IPS-11a (cell line): Measurements from ENCODE around the gene BOLA2B.
"Not testable (repeated sequence)": the region's sequence is repeated elsewhere in the genome, so short reads cannot be mapped to it uniquely, and the experiment has no call there.

Experiments used
- H3K4me3 ChIP-seq: one replicate; pipeline ENCODE4 v1.5.1; 2013; ENCODE audit warnings: low read depth, low read length, control low read depth

Gene BOLA2B

GRCh38 chr16:30184096-30184890, 9.2 kb downstream of the BOLA2B start:
- H3K4me3 ChIP-seq: no peak overlapping the region

- peak within 1 kb of the TSS; percentile 60 for H3K4me3 ChIP-seq
Observed at GRCh38 chr16:30183233-30184095, 10.0 kb downstream of the BOLA2B start, which contains the start of gene CORO1A. Gene CORO1A (plus strand): TSS chr16:30183602. CDS start chr16:30185210, 1,608 bp downstream.

GRCh38 chr16:30180741-30181140, 12.7 kb downstream of the BOLA2B start:
- H3K4me3 ChIP-seq: no peak overlapping the region

- H3K4me3 ChIP-seq: no peak overlapping the region
Observed at GRCh38 chr16:30179931-30180330, 13.5 kb downstream of the BOLA2B start.

GRCh38 chr16:30179195-30179594, 14.3 kb downstream of the BOLA2B start:
- no peak overlapping the region for H3K4me3 ChIP-seq

DNA sequence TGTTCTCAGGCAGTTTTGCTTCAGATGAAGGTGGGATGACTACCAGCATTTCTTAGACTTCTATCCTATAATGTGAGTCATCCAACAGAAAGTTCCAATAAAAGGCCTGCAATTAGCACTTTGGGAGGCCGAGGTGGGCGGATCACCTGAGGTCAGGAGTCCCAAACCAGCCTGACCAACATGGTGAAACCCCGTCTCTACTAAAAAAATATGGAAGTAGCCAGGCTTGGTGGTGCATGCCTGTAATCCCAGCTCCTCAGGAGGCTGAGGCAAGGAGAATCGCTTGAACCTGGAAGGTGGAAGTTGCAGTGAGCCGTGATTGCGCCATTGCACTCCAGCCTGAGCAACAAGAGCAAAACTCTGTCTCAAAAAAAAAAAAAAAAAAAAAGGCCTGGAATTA, 16.6 kb downstream of the BOLA2B start:
- not testable (repeated sequence) for H3K4me3 ChIP-seq

- H3K4me3 ChIP-seq: no peak overlapping the region
Observed at GRCh38 chr16:30173054-30173453, 20.4 kb downstream of the BOLA2B start.

- not testable (repeated sequence) for H3K4me3 ChIP-seq
Observed at GRCh38 chr16:30170145-30170544, 23.3 kb downstream of the BOLA2B start.

- not testable (repeated sequence) for H3K4me3 ChIP-seq
Observed at GRCh38 chr16:30169416-30169815, 24.1 kb downstream of the BOLA2B start.

GRCh38 chr16:30168746-30169145, 24.7 kb downstream of the BOLA2B start:
- not testable (repeated sequence) for H3K4me3 ChIP-seq

DNA sequence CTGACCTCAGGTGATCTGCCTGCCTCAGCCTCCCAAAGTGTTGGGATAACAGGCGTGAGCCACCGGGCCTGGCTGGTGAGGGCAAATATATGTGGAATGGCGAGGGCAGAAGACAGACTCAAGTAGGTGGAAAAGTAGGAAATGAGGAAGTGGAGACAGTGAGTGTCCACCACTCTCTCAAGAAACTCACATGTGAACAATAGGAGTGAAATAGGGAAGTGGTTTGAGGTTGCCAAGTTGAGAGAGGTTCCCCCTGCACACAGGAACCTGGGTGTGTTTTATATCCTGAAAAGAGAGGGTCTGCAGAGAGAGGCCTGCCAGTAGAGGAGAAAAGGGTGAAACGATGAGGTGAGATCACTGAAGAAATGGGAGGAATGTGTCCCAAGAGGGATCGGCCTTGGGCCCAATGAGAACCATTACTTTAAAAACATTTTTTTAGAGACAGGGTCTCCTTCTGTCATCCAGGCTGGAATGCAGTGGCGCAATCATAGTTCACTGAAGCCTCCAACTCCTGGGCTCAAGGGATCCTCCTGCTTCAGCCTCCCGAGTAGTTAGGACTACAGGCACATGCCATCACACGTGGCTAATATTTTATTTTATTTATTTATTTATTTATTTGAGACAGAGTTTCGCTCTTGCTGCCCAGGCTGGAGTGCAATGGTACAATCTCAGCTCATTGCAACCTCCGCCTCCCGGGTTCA, 27.1 kb downstream of the BOLA2B start:
- no peak overlapping the region for H3K4me3 ChIP-seq

GRCh38 chr16:30163538-30163937, 29.9 kb downstream of the BOLA2B start:
- no peak overlapping the region for H3K4me3 ChIP-seq

DNA sequence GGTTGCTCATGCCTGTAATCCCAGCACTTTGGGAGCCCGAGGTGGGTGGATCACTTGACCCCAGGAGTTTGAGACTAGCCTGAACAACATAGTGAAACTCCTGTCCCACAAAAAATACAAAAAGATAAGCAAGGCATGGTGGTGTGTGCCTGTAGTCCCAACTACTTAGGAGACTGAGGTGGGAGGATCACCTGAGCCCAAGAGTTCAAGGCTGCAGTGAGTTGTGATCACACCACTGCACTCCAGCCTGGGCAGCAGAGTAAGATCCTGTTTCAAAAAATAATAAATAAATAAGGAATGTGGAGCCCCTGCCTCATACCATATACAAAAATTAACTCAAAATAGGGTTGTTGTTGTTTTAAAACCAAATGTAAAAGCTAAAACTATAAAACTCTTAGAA, 36.3 kb downstream of the BOLA2B start:
- H3K4me3 ChIP-seq: no peak overlapping the region

DNA sequence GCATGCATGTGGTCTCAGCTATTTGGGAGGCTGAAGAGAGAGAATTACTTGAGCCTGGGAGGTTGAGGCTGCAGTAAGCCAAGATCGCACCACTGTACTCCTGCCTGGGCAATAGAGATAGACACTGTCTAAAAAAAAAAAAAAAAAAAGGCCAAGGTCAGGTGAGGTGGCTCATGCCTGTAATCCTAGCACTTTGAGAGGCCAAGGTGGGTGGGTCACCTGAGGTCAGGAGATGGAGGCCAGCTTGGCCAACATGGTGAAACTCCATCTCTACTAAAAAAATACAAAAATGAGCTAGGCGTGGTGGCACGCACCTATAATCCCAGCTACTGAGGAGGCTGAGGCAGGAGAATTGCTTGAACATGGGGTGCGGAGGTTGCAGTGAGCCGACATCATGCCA, 38.3 kb downstream of the BOLA2B start:
- H3K4me3 ChIP-seq: no peak overlapping the region

DNA sequence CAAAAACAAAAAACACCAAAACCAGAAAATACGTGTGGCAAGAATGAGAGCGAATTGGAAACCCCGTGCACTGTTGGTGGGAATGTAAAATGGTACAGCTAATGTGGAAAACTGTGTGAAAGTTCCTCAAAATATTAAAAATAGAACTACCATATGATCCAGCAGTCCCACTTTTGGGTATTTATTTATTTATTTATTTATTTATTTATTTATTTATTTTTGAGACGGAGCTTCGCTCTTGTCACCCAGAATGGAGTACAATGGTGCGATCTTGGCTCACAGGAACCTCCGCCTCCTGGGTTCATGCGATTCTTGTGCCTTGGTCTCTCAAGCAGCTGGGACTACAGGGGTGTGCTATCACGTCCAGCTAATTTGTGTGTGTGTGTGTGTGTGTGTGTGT, 40.9 kb downstream of the BOLA2B start:
- no peak overlapping the region for H3K4me3 ChIP-seq

- H3K4me3 ChIP-seq: no peak overlapping the region
Observed at GRCh38 chr16:30151091-30151490, 42.4 kb downstream of the BOLA2B start.

DNA sequence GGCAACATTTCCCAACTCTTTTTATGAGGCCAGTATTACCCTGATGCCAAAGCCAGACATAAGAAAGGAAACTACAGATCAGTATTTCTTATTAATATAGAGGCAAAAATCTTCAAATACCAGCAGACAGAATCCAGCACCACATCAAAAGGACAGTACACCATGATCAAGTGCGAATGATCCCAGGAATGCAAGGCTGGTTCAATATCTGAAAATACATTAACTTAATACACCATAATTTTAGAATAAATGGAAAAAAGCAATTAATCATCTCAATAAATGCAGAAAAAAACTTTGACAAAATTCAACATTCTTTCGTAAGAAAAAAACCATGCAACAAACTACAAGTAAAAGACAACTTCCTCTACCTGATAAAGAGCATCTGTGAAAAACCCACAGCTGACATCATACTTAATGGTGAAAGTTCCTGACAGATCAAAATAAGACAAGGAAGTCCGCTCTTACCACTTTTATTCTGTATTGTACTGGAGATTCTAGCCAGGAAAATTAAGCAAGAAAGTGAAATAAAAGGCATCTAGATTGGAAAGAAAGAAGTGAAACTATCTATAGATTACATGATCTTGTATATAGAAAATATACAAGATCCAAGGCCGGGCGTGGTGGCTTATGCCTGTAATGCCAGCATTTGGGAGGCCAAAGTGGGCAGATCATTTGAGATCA, 44.1 kb downstream of the BOLA2B start:
- H3K4me3 ChIP-seq: no peak overlapping the region

DNA sequence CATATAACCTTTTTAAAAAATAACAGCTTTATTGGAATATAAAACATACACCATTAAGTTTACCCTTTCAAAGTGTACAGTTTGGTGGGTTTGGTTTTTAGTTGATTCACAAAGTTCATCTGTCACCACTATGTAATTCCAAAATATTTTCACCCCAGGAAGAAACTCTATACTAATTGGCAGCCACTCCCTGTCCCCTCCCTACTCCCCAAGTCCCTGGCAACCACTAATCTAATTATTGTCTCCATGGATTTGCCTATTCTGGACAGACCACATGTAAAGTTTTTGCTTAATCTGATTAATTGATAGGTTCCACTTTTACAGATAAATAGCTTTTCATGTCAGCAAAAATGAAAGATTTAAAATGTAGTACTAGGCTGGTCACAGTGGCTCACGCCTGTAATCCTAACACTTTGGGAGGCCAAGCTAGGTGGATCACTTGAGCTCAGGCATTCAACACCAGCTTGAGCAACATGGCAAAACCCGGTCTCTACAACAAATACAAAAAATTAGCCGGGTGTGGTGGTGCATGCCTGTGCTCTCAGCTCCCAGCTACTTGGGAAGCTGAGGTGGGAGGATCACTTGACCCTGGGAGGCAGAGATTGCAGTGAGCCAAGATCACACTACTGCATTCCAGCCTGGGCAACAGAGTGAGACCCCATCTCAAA, 45.5 kb downstream of the BOLA2B start:
- no peak overlapping the region for H3K4me3 ChIP-seq

DNA sequence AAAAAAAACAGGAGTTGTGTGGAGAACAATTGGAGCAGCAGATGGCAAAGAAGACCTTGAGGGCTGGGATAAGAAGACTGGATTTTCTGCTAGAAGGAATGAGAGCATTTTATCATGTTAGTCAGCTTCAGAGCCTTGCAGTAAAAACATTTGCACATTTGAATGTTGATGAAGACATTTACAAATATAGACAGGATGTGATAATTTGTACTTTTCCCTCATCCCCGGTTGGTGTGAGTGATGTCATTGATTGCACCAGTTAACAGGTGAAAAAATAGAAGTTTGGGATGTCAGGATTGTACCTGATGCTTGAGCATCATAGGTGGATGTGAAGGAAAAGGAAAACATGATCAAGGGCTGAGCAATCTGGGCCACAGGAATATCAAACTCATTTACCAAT, 47.8 kb downstream of the BOLA2B start:
- no peak overlapping the region for H3K4me3 ChIP-seq

DNA sequence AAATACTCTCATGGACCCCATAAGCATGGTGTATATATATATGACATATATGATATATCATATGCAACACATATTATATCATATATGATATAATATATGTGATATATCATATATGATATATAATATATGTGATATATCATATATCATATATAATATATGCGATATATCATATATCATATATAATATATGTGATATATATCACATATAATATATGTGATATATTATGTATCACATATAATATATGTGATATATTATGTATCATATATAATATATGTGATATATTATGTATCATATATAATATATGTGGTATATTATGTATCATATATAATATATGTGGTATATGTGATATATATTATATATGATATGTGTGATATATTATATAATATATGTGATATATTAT, 48.5 kb downstream of the BOLA2B start:
- H3K4me3 ChIP-seq: no peak overlapping the region
